ENCODE results near the gene SMCO2. TPM values are rescaled to one million over a fixed set of nuclear protein-coding genes. Genes with fewer than 3 reads are reported as not detected.

The SMCO2 gene
- total RNA-seq, 4 donors from 2014 or later, result not detected

DNA sequence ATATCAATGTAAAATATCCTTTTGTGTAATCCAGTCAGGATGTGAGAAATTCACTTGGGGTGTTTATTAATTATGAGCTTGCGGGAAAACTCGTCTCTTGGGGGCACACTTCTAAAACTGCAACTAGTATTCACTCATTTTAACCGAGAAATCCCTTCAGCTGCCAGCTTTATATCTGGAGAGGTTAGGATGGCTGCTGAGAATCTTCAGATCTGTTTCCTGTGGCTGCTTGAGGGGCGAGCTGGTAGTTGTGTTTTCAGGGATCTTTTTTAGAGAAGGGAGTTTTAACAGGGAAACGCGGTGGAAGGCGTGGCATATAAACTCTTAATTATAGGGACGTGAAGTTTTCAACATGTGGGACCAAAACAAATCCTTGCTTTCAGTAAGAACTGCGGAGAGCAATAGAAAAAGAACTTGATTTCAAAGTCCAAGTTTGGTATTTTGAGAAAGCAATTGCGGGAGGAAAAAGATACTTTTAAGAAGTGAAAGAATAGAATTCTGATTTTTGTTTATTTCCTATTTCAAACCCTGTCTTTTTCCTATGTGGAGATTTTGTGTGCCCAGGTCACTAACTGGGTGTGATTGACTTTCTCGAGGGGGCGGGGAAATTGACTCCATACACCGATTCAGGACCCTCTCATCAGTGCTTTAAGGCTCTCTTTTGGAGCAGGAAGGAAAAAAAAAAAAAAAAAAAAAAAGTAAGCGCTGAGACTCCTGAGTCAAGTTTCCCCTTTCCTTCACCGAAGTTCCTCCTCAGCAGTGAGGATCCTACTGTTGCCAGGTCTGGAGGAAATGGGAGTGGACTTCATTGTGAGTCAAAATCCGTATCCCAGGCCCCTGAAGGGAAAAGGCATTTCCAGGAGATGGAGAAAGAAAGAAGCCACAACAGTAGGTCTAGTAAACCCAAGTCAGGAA lies 78.6 kb downstream of the SMCO2 start:
- TF ChIP-seq, protein P1, sequence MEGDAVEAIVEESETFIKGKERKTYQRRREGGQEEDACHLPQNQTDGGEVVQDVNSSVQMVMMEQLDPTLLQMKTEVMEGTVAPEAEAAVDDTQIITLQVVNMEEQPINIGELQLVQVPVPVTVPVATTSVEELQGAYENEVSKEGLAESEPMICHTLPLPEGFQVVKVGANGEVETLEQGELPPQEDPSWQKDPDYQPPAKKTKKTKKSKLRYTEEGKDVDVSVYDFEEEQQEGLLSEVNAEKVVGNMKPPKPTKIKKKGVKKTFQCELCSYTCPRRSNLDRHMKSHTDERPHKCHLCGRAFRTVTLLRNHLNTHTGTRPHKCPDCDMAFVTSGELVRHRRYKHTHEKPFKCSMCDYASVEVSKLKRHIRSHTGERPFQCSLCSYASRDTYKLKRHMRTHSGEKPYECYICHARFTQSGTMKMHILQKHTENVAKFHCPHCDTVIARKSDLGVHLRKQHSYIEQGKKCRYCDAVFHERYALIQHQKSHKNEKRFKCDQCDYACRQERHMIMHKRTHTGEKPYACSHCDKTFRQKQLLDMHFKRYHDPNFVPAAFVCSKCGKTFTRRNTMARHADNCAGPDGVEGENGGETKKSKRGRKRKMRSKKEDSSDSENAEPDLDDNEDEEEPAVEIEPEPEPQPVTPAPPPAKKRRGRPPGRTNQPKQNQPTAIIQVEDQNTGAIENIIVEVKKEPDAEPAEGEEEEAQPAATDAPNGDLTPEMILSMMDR (IDR thresholded peaks at IDR 0.05), result no peak
- DNase-seq (ENCODE audit: low spot score) (no peak), ATAC-seq (ENCODE audit: low FRiP score) (peak; percentile 47)

DNA sequence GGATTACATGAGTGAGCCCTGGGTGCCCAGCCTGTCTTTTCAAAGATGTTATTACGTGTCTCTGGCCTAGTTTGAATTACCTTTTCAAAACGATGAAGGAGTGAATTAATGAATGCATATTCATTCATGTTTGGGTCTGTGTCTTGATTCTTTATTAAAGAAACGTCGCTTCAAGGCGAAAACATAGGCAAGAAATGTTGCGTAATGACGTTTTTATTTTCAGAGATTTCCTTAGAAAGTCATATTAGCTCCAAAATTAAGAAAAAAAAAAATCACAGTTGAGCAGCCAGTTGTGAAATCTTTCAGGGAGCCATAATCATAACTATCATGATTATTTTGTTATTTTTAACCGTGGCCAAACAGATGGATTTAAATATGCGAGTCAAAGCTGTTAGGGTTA lies 81.0 kb downstream of the SMCO2 start:
- ATAC-seq (ENCODE audit: low FRiP score), result no peak
- DNase-seq (ENCODE audit: low spot score), result no peak
- TF ChIP-seq, protein P1 (IDR thresholded peaks at IDR 0.05), result no peak

DNA sequence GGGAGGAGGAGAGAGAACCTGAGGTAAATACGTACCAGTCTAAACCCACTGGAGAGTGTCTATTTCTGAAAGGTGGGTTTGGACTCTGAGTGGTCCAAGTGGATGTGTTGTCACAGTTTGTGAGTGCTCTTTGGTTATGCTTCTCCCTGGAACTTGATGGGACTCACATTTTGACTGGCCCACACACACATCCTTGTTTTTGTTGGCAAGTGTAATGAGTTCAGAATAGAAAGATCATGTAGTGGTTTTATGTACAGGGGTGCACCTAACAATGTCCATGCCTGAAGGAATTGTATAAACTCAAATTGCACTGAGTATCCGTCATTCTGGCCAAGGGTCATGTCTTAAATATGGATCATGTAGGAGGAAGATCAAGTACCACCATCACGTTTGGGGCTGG lies 82.3 kb downstream of the SMCO2 start:
- no peak for ATAC-seq (ENCODE audit: low FRiP score)

DNA sequence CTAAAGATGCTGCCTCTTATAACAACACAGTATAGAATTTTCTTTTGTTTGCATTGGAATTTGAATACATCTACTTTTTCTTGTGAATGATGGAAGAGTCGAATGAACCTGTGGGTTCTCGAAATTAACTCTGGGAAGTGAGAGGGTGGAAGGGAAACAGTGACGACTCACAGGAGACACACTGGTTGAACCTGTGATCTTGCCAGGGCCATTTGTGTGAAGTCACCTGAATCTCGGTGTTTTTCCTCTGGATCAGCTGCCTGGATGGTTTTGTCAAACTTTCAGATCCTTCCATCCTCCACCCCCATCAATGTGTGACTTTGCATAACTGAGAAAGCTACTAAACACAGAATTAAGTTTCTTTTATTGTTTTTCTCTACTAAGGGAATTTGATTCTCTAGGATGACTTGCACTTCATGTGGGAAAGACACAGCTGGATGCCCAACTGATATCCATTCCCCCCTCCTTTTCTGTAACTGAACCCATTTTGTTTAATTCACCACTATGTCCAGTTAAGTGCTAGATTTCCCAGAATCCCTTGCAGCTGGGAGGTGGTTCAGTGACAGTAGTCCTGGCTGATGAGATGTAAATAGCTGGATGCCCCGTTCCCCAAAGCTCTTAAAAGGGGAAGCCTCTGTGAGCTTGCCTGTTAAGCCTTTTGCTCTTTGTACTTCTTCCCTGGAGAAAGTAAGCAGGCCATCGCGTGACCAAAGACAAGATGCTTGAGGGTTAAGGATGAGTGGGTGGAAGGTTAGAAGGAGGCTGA lies 83.8 kb downstream of the SMCO2 start:
- no peak for DNase-seq (ENCODE audit: low spot score)
- ATAC-seq (ENCODE audit: low FRiP score), result no peak
- TF ChIP-seq, protein P1 (IDR thresholded peaks at IDR 0.05), result no peak

More for the DNA sequence above, 82.3 kb downstream of the SMCO2 start:
- no peak for DNase-seq (ENCODE audit: low spot score)
- TF ChIP-seq, protein P1 (IDR thresholded peaks at IDR 0.05), result no peak

DNA sequence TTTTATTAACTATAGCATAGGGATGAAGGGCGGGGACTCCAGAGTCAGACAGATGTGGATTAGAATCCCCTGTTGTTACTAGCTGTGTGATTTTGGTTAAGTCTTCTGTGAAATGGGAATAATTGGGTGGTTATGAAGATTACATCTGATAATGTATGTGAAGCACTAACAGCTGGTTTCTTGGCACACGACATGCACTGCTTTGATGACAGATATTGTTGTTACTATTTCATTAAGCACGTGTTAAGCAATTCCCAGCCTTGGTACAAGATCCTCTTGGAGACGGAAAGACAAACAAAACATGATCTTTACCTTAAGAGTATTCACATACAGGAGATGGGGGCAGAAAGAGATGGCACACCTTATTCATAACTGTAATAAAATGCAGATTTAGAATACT lies 85.4 kb downstream of the SMCO2 start:
- TF ChIP-seq, protein P1 (IDR thresholded peaks at IDR 0.05), result no peak
- ATAC-seq (ENCODE audit: low FRiP score) (no peak), DNase-seq (ENCODE audit: low spot score) (no peak)

DNA sequence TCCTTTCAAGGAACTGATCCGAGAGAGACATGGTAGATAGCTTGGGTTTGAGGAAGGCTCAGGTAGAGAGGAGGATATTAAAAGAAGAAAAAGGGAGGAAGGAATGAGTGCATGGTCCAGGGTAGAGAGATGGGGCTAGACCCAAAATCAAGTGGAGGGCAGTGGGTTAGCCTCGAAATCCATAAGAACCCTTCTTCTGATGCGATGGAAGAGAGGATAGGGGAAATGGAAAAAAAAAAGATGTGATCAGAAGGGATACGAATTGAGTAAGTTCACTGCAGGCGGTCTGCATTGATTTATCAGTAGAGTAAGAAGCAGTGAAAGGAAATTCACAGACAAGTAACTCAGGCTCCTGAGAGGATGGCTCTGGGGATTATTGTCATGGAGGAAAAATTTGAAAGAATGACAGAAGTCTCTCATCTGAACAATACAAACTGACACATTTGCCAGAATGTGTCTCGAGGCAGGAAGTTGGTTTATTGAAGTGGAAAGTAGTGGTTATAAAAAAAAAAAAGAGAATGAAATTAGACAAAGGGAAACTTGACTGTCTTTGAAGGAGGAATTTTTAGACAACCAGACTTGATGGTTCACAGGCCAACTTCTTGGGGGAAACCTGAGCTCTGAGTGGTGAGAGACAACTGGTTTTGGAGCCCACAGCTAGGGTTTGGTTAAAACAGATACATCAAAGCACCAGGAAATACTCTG lies 87.7 kb downstream of the SMCO2 start:
- ATAC-seq (ENCODE audit: low FRiP score) (no peak), DNase-seq (ENCODE audit: low spot score) (no peak)
- TF ChIP-seq, protein P1 (IDR thresholded peaks at IDR 0.05), result no peak

Measured in omental fat pad (tissue), 4 donors.